GM12878 (cell line): ENCODE data around the gene GTF3C1. TPM values are rescaled to one million over a fixed set of nuclear protein-coding genes. Genes with fewer than 3 reads are reported as not detected.
A peak's percentile ranks its signal among the peaks of the same experiment; 100 is the strongest.

ENCODE experiments used
- BCL11A ChIP-seq: IDR thresholded peaks from 2 replicates; pipeline ENCODE4 v1.6.1; 2011; ENCODE audit warnings: low read depth, low read length
- CREM ChIP-seq: IDR thresholded peaks from 2 replicates; pipeline ENCODE4 v1.6.1; 2014; ENCODE audit warnings: antibody characterized with exemption, low read depth
- NFYA ChIP-seq: IDR thresholded peaks from 2 replicates; pipeline ENCODE4 v1.6.1; 2011; ENCODE audit warnings: low read depth, mild to moderate bottlenecking, low read length, improper control_type of control experiment, borderline replicate concordance
- NR2F1 ChIP-seq: fragments of 450-650 bp; conservative IDR thresholded peaks from 2 replicates; pipeline ENCODE4 v1.6.1; 2017; ENCODE audit warnings: mild to moderate bottlenecking
- POLR2AphosphoS5 ChIP-seq: IDR thresholded peaks from 2 replicates; pipeline ENCODE4 v1.6.1; 2011; ENCODE audit warnings: mild to moderate bottlenecking, low read length, inconsistent platforms
- RUNX3 ChIP-seq: IDR thresholded peaks from 2 replicates; pipeline ENCODE4 v1.6.1; 2012; ENCODE audit warnings: low read length, inconsistent platforms
- SMAD1 ChIP-seq: fragments of 450-650 bp; IDR thresholded peaks from 2 replicates; pipeline ENCODE4 v1.6.1; 2018; ENCODE audit warnings: mild to moderate bottlenecking, low read depth; ENCODE audit not compliant: partially characterized antibody
- SPI1 ChIP-seq: IDR thresholded peaks from 2 replicates; pipeline ENCODE4 v1.6.1; 2011; ENCODE audit warnings: low read depth, mild to moderate bottlenecking, low read length, moderate library complexity, borderline replicate concordance; ENCODE audit not compliant: insufficient read depth
- ZBED1 ChIP-seq: IDR thresholded peaks from 2 replicates; pipeline ENCODE4 v1.6.1; 2016; ENCODE audit warnings: borderline replicate concordance
- polyA plus RNA-seq, 11 experiments: library from polyadenylated mRNA; depleted of rRNA in 4 of 11; unstranded in 6 of 11; stranded (reverse) in 5 of 11; fragments of >200 nt; fragmentation: Nextera tagmentation in 4 of 11; fragmentation: Illumina TruSeq in 1 of 11; extraction: Ambion mirVana in 4 of 11; extraction: Trizol in 1 of 11; gene quantifications; 1 replicate in 1 of 11; 2 replicates in 10 of 11; pipeline versions ENCODE4 v1.2.1 to v1.2.3, GENCODE V29; 2011 to 2016; ENCODE audit warnings: inconsistent platforms in 2 of 11, missing spikeins in 2 of 11, low read depth in 1 of 11
- total RNA-seq, 4 experiments: library from RNA; depleted of rRNA in 3 of 4; stranded (reverse); fragments of >200 nt in 3 of 4; fragmentation: Illumina TruSeq in 1 of 4; extraction: Trizol in 1 of 4; gene quantifications; 2 replicates each; pipeline versions ENCODE4 v1.2.1 to v1.2.3, GENCODE V29; 2013 to 2021
- TF ChIP-seq, protein P1 (sequence below): fragments of 450-650 bp; IDR thresholded peaks from 2 replicates; pipeline ENCODE4 v1.6.1; 2016; ENCODE audit warnings: mild to moderate bottlenecking, moderate library complexity, borderline replicate concordance
- TF ChIP-seq, protein P2 (sequence below): fragments of 450-650 bp; formaldehyde crosslinking; IDR thresholded peaks from 2 replicates; pipeline ENCODE4 v1.5.0; 2022; ENCODE audit warnings: mild to moderate bottlenecking, missing genetic modification characterization
- TF ChIP-seq, protein P3 (sequence below): fragments of 450-650 bp; formaldehyde crosslinking; IDR thresholded peaks from 2 replicates; pipeline ENCODE4 v1.4.0; 2020; ENCODE audit warnings: mild to moderate bottlenecking, moderate library complexity
- TF ChIP-seq, protein P4 (sequence below): fragments of 450-650 bp; IDR thresholded peaks from 2 replicates; pipeline ENCODE4 v1.6.1; 2016; ENCODE audit warnings: mild to moderate bottlenecking

Gene GTF3C1
- total and polyA plus RNA-seq, 10 of the 15 experiments (the other 5 are each of a cell fraction or from before 2014, with no cell fraction given): 0.98 to 60.9 (median 34.3) TPM

DNA sequence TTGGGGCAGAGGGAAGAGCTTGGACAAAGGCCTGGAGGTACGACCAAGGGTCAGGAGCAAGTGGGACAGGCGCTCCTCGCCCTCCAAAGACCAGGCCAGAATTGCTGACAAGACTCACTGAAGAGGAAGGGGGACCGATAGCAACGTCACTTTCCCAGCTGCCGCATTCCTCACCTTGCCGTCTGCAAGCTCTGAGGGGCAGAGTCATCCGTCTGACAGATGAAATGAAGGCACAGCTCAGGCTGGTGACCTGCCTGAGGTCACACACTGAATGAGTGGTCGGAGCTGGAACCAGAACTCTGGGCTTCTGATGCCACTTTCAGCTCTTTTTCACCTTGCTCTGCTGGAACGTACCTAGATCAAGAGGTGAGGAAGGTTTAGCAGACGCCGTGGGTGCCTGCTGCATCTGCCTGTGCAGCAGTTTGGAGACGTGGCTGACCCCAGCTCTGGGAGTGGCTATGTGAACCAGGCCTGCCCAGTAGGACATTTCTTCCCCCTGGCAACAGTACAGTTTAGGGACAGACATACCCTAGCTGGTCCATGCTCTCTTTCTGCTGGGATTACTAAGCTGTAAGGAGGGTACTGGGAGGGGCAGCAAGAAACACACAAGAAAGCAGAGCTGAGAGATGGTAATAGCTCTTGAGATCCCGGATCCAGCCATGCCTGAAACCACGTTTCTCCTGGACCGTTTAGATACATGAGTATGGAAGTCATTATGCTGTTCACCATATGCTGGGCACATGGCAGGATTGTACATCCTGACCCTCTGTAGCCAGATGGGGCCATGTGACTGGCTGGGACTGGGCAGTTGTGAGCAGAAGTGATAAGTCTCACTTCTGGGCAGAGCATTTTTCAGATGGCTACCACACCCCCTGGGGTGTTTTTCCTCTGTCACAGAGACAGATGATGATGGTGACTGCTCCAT lies 96.9 kb downstream of the GTF3C1 start (continued):
- TF ChIP-seq CREM: peak; percentile 27; the same call in 1 of the 2 replicates
- no peak for TF ChIP-seq SPI1
- TF ChIP-seq POLR2AphosphoS5: peak; percentile 68
- no peak for TF ChIP-seq SMAD1
- TF ChIP-seq, protein P1, sequence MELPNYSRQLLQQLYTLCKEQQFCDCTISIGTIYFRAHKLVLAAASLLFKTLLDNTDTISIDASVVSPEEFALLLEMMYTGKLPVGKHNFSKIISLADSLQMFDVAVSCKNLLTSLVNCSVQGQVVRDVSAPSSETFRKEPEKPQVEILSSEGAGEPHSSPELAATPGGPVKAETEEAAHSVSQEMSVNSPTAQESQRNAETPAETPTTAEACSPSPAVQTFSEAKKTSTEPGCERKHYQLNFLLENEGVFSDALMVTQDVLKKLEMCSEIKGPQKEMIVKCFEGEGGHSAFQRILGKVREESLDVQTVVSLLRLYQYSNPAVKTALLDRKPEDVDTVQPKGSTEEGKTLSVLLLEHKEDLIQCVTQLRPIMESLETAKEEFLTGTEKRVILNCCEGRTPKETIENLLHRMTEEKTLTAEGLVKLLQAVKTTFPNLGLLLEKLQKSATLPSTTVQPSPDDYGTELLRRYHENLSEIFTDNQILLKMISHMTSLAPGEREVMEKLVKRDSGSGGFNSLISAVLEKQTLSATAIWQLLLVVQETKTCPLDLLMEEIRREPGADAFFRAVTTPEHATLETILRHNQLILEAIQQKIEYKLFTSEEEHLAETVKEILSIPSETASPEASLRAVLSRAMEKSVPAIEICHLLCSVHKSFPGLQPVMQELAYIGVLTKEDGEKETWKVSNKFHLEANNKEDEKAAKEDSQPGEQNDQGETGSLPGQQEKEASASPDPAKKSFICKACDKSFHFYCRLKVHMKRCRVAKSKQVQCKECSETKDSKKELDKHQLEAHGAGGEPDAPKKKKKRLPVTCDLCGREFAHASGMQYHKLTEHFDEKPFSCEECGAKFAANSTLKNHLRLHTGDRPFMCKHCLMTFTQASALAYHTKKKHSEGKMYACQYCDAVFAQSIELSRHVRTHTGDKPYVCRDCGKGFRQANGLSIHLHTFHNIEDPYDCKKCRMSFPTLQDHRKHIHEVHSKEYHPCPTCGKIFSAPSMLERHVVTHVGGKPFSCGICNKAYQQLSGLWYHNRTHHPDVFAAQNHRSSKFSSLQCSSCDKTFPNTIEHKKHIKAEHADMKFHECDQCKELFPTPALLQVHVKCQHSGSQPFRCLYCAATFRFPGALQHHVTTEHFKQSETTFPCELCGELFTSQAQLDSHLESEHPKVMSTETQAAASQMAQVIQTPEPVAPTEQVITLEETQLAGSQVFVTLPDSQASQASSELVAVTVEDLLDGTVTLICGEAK: no peak
- TF ChIP-seq NFYA: no peak
- TF ChIP-seq, protein P2, sequence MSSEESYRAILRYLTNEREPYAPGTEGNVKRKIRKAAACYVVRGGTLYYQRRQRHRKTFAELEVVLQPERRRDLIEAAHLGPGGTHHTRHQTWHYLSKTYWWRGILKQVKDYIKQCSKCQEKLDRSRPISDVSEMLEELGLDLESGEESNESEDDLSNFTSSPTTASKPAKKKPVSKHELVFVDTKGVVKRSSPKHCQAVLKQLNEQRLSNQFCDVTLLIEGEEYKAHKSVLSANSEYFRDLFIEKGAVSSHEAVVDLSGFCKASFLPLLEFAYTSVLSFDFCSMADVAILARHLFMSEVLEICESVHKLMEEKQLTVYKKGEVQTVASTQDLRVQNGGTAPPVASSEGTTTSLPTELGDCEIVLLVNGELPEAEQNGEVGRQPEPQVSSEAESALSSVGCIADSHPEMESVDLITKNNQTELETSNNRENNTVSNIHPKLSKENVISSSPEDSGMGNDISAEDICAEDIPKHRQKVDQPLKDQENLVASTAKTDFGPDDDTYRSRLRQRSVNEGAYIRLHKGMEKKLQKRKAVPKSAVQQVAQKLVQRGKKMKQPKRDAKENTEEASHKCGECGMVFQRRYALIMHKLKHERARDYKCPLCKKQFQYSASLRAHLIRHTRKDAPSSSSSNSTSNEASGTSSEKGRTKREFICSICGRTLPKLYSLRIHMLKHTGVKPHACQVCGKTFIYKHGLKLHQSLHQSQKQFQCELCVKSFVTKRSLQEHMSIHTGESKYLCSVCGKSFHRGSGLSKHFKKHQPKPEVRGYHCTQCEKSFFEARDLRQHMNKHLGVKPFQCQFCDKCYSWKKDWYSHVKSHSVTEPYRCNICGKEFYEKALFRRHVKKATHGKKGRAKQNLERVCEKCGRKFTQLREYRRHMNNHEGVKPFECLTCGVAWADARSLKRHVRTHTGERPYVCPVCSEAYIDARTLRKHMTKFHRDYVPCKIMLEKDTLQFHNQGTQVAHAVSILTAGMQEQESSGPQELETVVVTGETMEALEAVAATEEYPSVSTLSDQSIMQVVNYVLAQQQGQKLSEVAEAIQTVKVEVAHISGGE (CRISPR knock-in tag): no peak
- no peak for TF ChIP-seq NR2F1
- TF ChIP-seq, protein P3, sequence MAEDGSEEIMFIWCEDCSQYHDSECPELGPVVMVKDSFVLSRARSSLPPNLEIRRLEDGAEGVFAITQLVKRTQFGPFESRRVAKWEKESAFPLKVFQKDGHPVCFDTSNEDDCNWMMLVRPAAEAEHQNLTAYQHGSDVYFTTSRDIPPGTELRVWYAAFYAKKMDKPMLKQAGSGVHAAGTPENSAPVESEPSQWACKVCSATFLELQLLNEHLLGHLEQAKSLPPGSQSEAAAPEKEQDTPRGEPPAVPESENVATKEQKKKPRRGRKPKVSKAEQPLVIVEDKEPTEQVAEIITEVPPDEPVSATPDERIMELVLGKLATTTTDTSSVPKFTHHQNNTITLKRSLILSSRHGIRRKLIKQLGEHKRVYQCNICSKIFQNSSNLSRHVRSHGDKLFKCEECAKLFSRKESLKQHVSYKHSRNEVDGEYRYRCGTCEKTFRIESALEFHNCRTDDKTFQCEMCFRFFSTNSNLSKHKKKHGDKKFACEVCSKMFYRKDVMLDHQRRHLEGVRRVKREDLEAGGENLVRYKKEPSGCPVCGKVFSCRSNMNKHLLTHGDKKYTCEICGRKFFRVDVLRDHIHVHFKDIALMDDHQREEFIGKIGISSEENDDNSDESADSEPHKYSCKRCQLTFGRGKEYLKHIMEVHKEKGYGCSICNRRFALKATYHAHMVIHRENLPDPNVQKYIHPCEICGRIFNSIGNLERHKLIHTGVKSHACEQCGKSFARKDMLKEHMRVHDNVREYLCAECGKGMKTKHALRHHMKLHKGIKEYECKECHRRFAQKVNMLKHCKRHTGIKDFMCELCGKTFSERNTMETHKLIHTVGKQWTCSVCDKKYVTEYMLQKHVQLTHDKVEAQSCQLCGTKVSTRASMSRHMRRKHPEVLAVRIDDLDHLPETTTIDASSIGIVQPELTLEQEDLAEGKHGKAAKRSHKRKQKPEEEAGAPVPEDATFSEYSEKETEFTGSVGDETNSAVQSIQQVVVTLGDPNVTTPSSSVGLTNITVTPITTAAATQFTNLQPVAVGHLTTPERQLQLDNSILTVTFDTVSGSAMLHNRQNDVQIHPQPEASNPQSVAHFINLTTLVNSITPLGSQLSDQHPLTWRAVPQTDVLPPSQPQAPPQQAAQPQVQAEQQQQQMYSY (CRISPR knock-in tag): no peak
- TF ChIP-seq RUNX3: peak; percentile 15; the same call in 1 of the 2 replicates
- no peak for TF ChIP-seq BCL11A
- TF ChIP-seq, protein P4, sequence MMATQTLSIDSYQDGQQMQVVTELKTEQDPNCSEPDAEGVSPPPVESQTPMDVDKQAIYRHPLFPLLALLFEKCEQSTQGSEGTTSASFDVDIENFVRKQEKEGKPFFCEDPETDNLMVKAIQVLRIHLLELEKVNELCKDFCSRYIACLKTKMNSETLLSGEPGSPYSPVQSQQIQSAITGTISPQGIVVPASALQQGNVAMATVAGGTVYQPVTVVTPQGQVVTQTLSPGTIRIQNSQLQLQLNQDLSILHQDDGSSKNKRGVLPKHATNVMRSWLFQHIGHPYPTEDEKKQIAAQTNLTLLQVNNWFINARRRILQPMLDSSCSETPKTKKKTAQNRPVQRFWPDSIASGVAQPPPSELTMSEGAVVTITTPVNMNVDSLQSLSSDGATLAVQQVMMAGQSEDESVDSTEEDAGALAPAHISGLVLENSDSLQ: no peak
- peak; percentile 55; the same call in 1 of the 2 replicates for TF ChIP-seq ZBED1
